SK-N-MC (cell line): Measurements from ENCODE around the gene SYTL1.

ENCODE experiments used
- EZH2 ChIP-seq: fragments of 200-600 bp; sonication (generic); IDR thresholded peaks from one replicate; pipeline ENCODE4 v1.6.1; 2017; ENCODE audit warnings: antibody characterized with exemption
- FOXP2 ChIP-seq: optimal IDR thresholded peaks from 2 replicates; pipeline ENCODE3; 2011; ENCODE audit warnings: mild to moderate bottlenecking, moderate library complexity; ENCODE audit not compliant: insufficient read depth; ENCODE audit errors: extremely low read length, control extremely low read depth
- POLR2AphosphoS5 ChIP-seq: IDR thresholded peaks from 2 replicates; pipeline ENCODE4 v1.6.1; 2012; ENCODE audit warnings: mild to moderate bottlenecking, low read depth, low read length, borderline replicate concordance

DNA sequence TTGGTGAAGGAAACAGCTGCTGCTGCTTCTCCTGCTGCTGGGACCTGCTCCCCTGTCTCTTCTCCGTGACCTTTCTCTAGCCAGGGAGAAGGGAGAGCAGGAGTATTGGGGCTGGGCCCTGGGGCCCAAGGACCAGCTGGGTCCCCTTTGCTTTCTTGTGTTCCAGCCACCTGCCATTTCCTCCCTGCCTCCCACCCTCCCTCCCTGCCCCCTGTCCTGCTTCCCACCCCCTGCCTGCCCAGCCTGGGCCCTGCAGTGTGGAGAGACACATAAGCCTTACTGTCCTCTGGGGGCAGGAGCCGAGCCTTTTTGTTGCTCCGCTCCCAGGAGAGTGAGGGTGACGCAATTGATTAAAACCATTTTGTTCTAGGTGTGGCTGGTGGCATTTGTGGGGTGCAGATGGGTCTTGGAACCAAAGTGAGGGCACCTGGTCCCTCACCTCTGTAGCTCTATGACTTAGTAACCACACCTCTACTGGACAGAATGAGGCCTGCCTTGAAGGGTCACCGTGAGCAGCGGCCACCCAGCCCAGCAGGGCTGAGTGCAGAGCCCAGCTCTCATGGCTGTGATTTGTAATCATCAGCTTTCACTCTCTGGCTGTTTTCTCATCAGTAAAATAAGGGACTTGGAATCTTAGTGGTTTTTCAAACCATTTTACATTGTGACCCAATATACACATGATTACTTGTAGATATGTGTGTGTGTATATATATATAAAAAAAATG lies 33.8 kb upstream of the SYTL1 start:
- TF ChIP-seq POLR2AphosphoS5 (no peak), FOXP2 (no peak), EZH2 (no peak)
